Muscle of arm (tissue), 12 donors: ENCODE measurements around the gene TEAD1. TPM values are rescaled to one million over a fixed set of nuclear protein-coding genes. Genes with fewer than 3 reads are reported as not detected.

Source experiments
- DNase-seq: peaks from one replicate; pipeline ENCODE4 v3.0.0-alpha.2; 2013
- polyA plus RNA-seq, 12 donors: library from polyadenylated mRNA; unstranded; fragments of 120-200 nt; gene quantifications; one replicate each; pipeline ENCODE4 v1.2.1, GENCODE V29; 2013; ENCODE audit not compliant: insufficient read length in 12 of 12

TEAD1 gene
- polyA plus RNA-seq, 12 donors, result 48.6 to 122 (median 108) TPM

- no peak for DNase-seq
Measured at GRCh38 chr11:12981676-12982522, 307.7 kb downstream of the TEAD1 start.

GRCh38 chr11:12983336-12983735 lies 309.1 kb downstream of the TEAD1 start:
- DNase-seq, result no peak

GRCh38 chr11:12986194-12986898 lies 312.1 kb downstream of the TEAD1 start:
- no peak for DNase-seq

- no peak for DNase-seq
Measured at GRCh38 chr11:12989428-12990161, 315.4 kb downstream of the TEAD1 start.

DNA sequence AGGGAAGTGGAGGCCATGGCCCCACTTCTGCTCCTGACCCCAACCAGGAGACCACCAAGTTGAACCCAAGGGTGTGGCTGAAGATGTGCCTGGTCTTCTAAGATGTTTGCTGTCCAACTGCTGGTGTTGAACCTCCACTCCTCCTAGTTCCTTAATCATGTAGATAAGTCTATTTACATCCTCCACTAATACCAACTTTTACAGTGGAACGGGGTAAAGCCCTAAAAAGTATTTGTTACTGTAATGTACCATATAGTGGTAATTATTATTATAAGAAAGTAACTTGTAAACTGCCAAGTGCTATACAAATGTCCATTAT lies 315.9 kb downstream of the TEAD1 start:
- DNase-seq, result no peak

GRCh38 chr11:12991426-12991825 lies 317.2 kb downstream of the TEAD1 start:
- DNase-seq, result no peak

DNA sequence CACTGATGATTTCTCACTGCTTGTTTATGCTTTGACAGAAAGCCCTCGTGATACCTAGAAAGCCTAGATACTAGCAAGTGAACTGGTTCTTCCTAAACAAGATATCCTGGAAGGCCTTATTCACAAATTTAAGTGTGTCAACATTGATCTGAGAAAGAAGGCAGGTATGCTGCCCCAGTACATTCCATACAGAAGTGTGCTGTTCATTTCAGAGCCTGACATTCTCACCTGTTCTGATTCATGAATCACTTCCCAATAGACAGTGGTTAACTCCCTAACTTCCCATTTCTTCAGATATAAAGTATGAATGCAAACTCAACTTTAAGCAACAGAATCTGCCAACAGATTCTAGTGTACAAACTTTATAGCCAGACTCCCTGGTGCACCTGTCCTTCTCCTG lies 319.4 kb downstream of the TEAD1 start:
- DNase-seq, result no peak
